GM12874 (cell line): Measurements from ENCODE around the gene ADRM1.

Experiments used
- CTCF ChIP-seq: IDR thresholded peaks from 2 replicates; pipeline ENCODE4 v1.5.1; 2011; ENCODE audit warnings: low read depth, mild to moderate bottlenecking, control low read depth, low read length, moderate library complexity; ENCODE audit not compliant: insufficient read depth

The ADRM1 gene

GRCh38 chr20:62269871-62270270 is 32.9 kb upstream of the ADRM1 start:
- no peak for TF ChIP-seq CTCF

- no peak for TF ChIP-seq CTCF
Observed at GRCh38 chr20:62272200-62272599, 30.6 kb upstream of the ADRM1 start.

- TF ChIP-seq CTCF, result no peak
Observed at GRCh38 chr20:62273416-62273815, 29.4 kb upstream of the ADRM1 start.

GRCh38 chr20:62274332-62274950 is 28.4 kb upstream of the ADRM1 start:
- no peak for TF ChIP-seq CTCF

GRCh38 chr20:62275219-62275618 is 27.6 kb upstream of the ADRM1 start:
- no peak for TF ChIP-seq CTCF

GRCh38 chr20:62276439-62276838 is 26.4 kb upstream of the ADRM1 start:
- TF ChIP-seq CTCF, result no peak

GRCh38 chr20:62277253-62277652 is 25.5 kb upstream of the ADRM1 start:
- TF ChIP-seq CTCF, result no peak

- no peak for TF ChIP-seq CTCF
Observed at GRCh38 chr20:62280303-62280702, 22.5 kb upstream of the ADRM1 start.
